ENCODE data around the gene TUSC2.

The TUSC2 gene

DNA sequence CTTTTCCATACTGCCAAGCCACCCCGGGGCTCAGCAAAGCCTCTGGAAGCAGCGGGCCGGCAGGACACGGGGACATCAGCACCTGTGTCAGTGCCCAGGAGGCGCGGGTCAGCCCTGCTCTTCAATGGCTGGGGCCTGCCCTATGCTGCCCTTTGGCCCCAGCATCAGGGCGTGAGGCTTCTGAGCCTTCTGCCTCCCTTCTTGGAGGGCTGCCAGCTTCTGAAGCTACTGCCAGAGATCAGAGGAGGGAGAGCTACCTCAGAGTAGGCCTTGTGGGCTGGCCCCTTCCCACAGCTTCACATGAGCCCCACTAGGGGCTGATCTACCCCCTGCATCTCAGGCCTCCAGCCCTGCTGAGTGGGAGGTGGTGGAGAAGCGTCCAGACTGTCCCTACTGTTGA, 44.3 kb upstream of the TUSC2 start:
- ATAC-seq (ENCODE audit: low read depth): no peak
- H3K27me3 ChIP-seq (ENCODE audit: insufficient read depth, poor library complexity, severe bottlenecking): no peaks in the 10 kb centered on the region
- no peaks in the 10 kb centered on the region for H3K9me3 ChIP-seq (ENCODE audit: severe bottlenecking)
- no peak for DNase-seq (ENCODE audit: low spot score)
- H3K4me1 ChIP-seq (ENCODE audit: insufficient read depth, poor library complexity, severe bottlenecking): peaks cover 7% of the 10 kb centered on the region
- H3K36me3 ChIP-seq (ENCODE audit: low read depth): no peaks in the 10 kb centered on the region
- TF ChIP-seq, protein P1, sequence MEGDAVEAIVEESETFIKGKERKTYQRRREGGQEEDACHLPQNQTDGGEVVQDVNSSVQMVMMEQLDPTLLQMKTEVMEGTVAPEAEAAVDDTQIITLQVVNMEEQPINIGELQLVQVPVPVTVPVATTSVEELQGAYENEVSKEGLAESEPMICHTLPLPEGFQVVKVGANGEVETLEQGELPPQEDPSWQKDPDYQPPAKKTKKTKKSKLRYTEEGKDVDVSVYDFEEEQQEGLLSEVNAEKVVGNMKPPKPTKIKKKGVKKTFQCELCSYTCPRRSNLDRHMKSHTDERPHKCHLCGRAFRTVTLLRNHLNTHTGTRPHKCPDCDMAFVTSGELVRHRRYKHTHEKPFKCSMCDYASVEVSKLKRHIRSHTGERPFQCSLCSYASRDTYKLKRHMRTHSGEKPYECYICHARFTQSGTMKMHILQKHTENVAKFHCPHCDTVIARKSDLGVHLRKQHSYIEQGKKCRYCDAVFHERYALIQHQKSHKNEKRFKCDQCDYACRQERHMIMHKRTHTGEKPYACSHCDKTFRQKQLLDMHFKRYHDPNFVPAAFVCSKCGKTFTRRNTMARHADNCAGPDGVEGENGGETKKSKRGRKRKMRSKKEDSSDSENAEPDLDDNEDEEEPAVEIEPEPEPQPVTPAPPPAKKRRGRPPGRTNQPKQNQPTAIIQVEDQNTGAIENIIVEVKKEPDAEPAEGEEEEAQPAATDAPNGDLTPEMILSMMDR (IDR thresholded peaks at IDR 0.05; ENCODE audit: poor library complexity, severe bottlenecking): no peak
- H3K27ac ChIP-seq (ENCODE audit: poor library complexity, severe bottlenecking): no peak overlapping the region
- no peak overlapping the region for H3K4me3 ChIP-seq (ENCODE audit: severe bottlenecking)

DNA sequence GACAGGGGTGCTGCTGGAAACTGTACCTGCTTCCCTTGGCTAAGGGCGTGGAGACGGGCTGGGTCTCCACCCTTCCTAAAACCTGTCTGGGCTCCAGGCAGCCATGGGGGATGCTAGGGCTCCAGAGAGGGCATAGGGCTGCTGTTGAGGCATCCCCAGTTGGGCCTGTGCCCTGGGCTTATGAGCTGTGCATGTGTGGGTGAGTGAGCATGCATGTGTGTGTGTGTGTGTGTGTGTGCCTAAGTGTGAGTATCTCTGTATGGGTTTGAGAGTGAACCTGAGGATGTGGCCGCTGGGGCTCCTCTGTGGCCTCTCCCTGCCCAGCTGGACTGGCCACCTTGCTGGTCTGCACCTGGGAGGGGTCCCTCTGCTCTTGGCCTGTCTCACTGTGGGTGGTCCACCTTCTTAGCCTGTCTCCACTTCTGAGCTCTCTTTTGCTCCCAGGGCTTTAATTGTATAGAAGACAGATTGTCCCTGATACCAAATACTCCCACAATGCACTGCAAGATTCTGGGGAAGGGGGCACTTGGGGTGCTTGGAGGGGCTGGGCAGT, 43.2 kb upstream of the TUSC2 start:
- TF ChIP-seq, protein P1 (IDR thresholded peaks at IDR 0.05; ENCODE audit: poor library complexity, severe bottlenecking): no peak
- Histone ChIP-seq H3K27ac (ENCODE audit: poor library complexity, severe bottlenecking) (no peak overlapping the region), H3K9me3 (ENCODE audit: severe bottlenecking) (no peaks in the 10 kb centered on the region), H3K36me3 (ENCODE audit: low read depth) (no peaks in the 10 kb centered on the region), H3K4me1 (ENCODE audit: insufficient read depth, poor library complexity, severe bottlenecking) (peaks cover 7% of the 10 kb centered on the region), H3K27me3 (ENCODE audit: insufficient read depth, poor library complexity, severe bottlenecking) (no peaks in the 10 kb centered on the region), H3K4me3 (ENCODE audit: severe bottlenecking) (no peak overlapping the region)
- ATAC-seq (ENCODE audit: low read depth) (no peak), DNase-seq (ENCODE audit: low spot score) (no peak)

DNA sequence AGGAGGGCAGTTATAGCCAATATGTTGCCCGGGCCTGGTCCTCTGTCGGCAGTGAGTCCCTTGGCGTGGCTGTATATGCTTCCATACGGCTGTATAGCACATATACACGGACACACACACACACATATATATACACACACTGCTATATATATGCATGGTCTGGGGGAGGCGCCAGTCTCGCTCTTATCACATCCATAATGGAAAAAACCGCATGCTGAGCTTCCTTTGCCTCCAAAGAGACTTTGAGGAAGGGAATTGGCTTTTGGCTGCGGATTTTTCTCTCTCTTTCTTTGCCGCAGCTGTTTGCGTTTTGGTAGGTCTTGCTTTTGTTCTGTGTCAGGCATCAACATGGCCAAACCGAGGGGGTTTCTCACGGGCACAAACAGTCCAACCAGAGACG, 42.6 kb upstream of the TUSC2 start:
- H3K27ac ChIP-seq (ENCODE audit: poor library complexity, severe bottlenecking): no peak overlapping the region
- ATAC-seq (ENCODE audit: low read depth): no peak
- H3K4me1 ChIP-seq (ENCODE audit: insufficient read depth, poor library complexity, severe bottlenecking): peaks cover 7% of the 10 kb centered on the region
- no peak overlapping the region for H3K4me3 ChIP-seq (ENCODE audit: severe bottlenecking)
- H3K36me3 ChIP-seq (ENCODE audit: low read depth): no peaks in the 10 kb centered on the region
- no peaks in the 10 kb centered on the region for H3K9me3 ChIP-seq (ENCODE audit: severe bottlenecking)
- H3K27me3 ChIP-seq (ENCODE audit: insufficient read depth, poor library complexity, severe bottlenecking): no peaks in the 10 kb centered on the region
- TF ChIP-seq, protein P1 (IDR thresholded peaks at IDR 0.05; ENCODE audit: poor library complexity, severe bottlenecking): no peak
- DNase-seq (ENCODE audit: low spot score): no peak

DNA sequence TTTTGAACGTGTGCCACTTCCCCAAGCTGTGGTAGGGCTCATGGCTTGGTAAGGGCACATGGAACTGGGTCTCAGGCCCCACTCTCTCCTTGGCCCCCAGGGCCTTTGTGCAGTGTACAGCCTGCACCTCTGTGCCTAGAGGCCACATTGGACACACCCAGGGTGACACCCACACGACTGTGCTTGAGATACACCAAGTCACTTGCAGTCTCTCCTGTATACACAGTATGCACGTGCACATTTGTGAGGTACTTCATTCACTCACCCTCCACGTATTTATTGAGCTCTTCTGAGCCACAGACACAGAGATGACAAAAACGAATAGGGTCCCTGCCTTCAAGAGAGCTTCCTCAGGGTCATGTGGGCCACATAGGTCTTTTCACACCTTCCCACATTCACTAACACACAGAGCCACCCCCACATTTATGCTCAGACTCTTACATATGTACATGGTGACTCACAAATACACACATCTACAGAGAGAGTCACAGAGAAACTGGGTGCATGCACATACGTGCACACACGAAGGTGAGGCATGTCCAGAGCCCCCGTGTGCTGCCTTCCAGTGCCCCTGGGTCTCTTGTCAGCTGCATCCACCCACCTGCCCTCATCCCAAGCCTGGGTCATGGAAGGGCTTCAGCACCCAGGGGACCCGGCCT, 41.1 kb upstream of the TUSC2 start:
- TF ChIP-seq, protein P1 (IDR thresholded peaks at IDR 0.05; ENCODE audit: poor library complexity, severe bottlenecking): no peak
- H3K36me3 ChIP-seq (ENCODE audit: low read depth): no peaks in the 10 kb centered on the region
- H3K4me1 ChIP-seq (ENCODE audit: insufficient read depth, poor library complexity, severe bottlenecking): peaks cover 7% of the 10 kb centered on the region
- no peaks in the 10 kb centered on the region for H3K9me3 ChIP-seq (ENCODE audit: severe bottlenecking)
- DNase-seq (ENCODE audit: low spot score): no peak
- H3K27ac ChIP-seq (ENCODE audit: poor library complexity, severe bottlenecking): no peak overlapping the region
- H3K4me3 ChIP-seq (ENCODE audit: severe bottlenecking): no peak overlapping the region
- ATAC-seq (ENCODE audit: low read depth): no peak
- H3K27me3 ChIP-seq (ENCODE audit: insufficient read depth, poor library complexity, severe bottlenecking): no peaks in the 10 kb centered on the region

DNA sequence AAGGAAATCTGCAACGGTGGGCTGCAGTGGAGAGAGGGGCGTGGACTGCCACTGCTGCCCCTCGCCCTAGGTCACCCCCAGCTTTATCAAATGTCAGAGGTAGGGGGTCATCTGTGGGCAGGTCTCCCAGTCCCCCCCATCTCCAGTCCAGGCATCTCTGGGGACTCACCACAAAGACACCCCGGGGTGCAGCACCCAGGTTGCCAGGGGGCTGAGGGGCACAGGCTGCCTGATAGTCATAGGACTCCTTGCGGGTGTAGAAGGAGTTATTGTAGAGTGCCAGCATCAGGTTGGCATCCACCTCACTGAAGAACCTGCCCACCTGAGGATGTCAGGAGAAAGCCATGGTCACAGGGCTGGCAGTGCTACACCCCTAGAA, 37.8 kb upstream of the TUSC2 start:
- Histone ChIP-seq H3K4me3 (ENCODE audit: severe bottlenecking) (peak overlapping the region; percentile 32), H3K4me1 (ENCODE audit: insufficient read depth, poor library complexity, severe bottlenecking) (peaks cover 7% of the 10 kb centered on the region), H3K27me3 (ENCODE audit: insufficient read depth, poor library complexity, severe bottlenecking) (no peaks in the 10 kb centered on the region), H3K27ac (ENCODE audit: poor library complexity, severe bottlenecking) (no peak overlapping the region), H3K9me3 (ENCODE audit: severe bottlenecking) (no peaks in the 10 kb centered on the region), H3K36me3 (ENCODE audit: low read depth) (no peaks in the 10 kb centered on the region)
- TF ChIP-seq, protein P1 (IDR thresholded peaks at IDR 0.05; ENCODE audit: poor library complexity, severe bottlenecking): no peak
- DNase-seq (ENCODE audit: low spot score) (no peak), ATAC-seq (ENCODE audit: low read depth) (no peak)

Measured in RWPE2 (cell line).